Cardiac muscle cell (in vitro differentiated cells and primary cell): ENCODE data around the gene CHRNA3. TPM values are rescaled to one million over a fixed set of nuclear protein-coding genes. Genes with fewer than 3 reads are reported as not detected.
"Not testable (repeated sequence)": the region's sequence is repeated elsewhere in the genome, so short reads cannot be mapped to it uniquely, and the experiment has no call there.

ENCODE experiments used
- DNase-seq, 2 donors: peaks; one replicate each; pipeline versions ENCODE4 v3.0.0 to v3.0.0-alpha.2; 2010 to 2017; ENCODE audit warnings: low read depth in 1 of 2, low spot score in 1 of 2
- H3K27ac ChIP-seq: fragments of 200-600 bp; sonication (generic); 2 replicates; pipeline ENCODE4 v1.5.1; 2016
- H3K27me3 ChIP-seq: fragments of 200-600 bp; sonication (generic); 2 replicates; pipeline ENCODE4 v1.6.0; 2016; ENCODE audit warnings: control low read depth
- H3K36me3 ChIP-seq: fragments of 200-600 bp; sonication (generic); 2 replicates; pipeline ENCODE4 v1.5.1; 2016; ENCODE audit warnings: control low read depth
- H3K4me1 ChIP-seq: fragments of 200-600 bp; sonication (generic); 2 replicates; pipeline ENCODE4 v1.8.1; 2017; ENCODE audit warnings: low read depth, mild to moderate bottlenecking, mixed run types
- H3K4me3 ChIP-seq: fragments of 200-600 bp; sonication (generic); 2 replicates; pipeline ENCODE4 v1.5.1; 2016; ENCODE audit warnings: mild to moderate bottlenecking
- H3K9me3 ChIP-seq: fragments of 200-600 bp; sonication (generic); 2 replicates; pipeline ENCODE4 v1.5.1; 2017; ENCODE audit warnings: low read depth, mild to moderate bottlenecking, control low read depth
- polyA plus RNA-seq: library from polyadenylated mRNA; unstranded; fragments of >200 nt; fragmentation: Nextera tagmentation; extraction: Ambion mirVana; gene quantifications from 2 replicates; pipeline ENCODE4 v1.2.1, GENCODE V29; 2016
- total RNA-seq: library from RNA; depleted of rRNA; stranded (reverse); fragments of >200 nt; gene quantifications from 2 replicates; pipeline ENCODE4 v1.2.3, GENCODE V29; 2016
- TF ChIP-seq, protein P1 (sequence below): IDR thresholded peaks from 2 replicates; pipeline ENCODE4 v1.5.1; 2012; ENCODE audit warnings: low read depth, mild to moderate bottlenecking, low read length

Gene CHRNA3
- total and polyA plus RNA-seq, 2 experiments from 2014 or later, result 1.7 to 2.9 TPM

DNA sequence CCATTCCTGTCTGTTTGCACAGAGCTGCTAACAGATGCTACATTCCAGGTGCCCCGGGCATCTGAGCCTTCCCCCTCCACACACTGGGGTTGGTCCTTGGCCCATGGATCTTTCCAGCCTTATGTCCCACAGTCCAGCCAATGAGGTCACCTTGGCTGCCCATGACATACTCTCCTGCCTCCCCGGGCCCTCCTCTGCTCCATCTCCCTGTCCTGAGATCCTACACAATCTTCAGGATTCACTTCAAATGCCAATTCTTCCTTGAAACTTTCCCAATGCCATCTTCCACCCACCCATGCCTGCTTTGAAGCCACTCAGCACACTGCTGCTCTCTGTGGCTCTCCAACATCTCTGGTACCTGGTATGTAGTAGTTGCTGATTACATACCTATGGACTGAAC lies 4.3 kb downstream of the CHRNA3 start:
- Histone ChIP-seq H3K4me3 (no peak overlapping the region), H3K27me3 (peaks cover 18% of the 10 kb centered on the region), H3K9me3 (no peaks in the 10 kb centered on the region), H3K27ac (no peak overlapping the region), H3K4me1 (no peaks in the 10 kb centered on the region), H3K36me3 (no peaks in the 10 kb centered on the region)
- no peak for DNase-seq
- TF ChIP-seq, protein P1, sequence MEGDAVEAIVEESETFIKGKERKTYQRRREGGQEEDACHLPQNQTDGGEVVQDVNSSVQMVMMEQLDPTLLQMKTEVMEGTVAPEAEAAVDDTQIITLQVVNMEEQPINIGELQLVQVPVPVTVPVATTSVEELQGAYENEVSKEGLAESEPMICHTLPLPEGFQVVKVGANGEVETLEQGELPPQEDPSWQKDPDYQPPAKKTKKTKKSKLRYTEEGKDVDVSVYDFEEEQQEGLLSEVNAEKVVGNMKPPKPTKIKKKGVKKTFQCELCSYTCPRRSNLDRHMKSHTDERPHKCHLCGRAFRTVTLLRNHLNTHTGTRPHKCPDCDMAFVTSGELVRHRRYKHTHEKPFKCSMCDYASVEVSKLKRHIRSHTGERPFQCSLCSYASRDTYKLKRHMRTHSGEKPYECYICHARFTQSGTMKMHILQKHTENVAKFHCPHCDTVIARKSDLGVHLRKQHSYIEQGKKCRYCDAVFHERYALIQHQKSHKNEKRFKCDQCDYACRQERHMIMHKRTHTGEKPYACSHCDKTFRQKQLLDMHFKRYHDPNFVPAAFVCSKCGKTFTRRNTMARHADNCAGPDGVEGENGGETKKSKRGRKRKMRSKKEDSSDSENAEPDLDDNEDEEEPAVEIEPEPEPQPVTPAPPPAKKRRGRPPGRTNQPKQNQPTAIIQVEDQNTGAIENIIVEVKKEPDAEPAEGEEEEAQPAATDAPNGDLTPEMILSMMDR, result no peak

DNA sequence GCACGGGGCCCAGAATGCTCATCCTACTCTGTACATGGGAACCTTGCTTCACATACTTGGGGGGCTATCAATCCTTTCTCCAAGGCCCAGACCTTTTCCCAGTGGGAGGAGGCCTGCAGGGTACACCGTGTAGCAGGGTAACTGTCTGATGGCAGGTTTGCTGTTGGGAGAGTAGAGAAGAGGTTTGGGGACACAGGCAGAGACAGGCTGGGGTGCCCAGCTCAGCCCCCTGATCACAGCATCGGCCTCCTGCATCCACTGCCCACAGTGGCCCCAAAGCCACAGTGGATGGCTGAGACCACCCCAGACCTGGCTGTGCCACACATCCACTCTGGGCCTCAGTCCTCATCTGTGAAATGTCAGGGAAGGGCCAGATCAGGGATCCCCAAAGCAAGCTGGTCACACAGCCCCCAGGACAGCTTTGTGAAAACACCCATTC lies 5.6 kb downstream of the CHRNA3 start:
- TF ChIP-seq, protein P1, result no peak

DNA sequence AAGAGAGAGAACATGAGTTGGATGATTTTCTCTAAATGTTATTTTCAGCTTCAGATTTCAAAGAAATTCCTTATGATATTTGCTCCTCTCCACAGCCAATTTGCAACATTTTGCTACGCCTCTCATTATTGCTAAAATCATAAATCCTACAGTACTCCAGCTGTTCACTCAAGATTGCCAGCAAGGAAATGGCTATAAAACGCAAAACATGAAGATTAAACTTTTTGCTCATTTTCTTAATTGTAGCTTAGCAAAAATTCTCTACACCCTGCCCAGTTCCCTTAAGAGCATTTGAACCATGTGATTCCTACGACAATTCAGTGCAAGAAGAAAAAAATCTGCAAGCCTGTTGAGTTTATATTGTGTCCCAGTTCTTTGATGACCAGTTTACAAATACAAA lies 6.8 kb downstream of the CHRNA3 start:
- TF ChIP-seq, protein P1, result no peak
- no peaks in the 10 kb centered on the region for H3K4me1 ChIP-seq
- H3K36me3 ChIP-seq, result no peaks in the 10 kb centered on the region
- DNase-seq, result no peak
- H3K4me3 ChIP-seq, result no peak overlapping the region
- no peaks in the 10 kb centered on the region for H3K27me3 ChIP-seq
- no peak overlapping the region for H3K27ac ChIP-seq
- H3K9me3 ChIP-seq, result no peaks in the 10 kb centered on the region

More for the DNA sequence above, 5.6 kb downstream of the CHRNA3 start:
- Histone ChIP-seq H3K4me3 (no peak overlapping the region), H3K27me3 (peaks cover 5% of the 10 kb centered on the region), H3K27ac (no peak overlapping the region), H3K4me1 (no peaks in the 10 kb centered on the region), H3K9me3 (no peaks in the 10 kb centered on the region), H3K36me3 (no peaks in the 10 kb centered on the region)
- no peak for DNase-seq

DNA sequence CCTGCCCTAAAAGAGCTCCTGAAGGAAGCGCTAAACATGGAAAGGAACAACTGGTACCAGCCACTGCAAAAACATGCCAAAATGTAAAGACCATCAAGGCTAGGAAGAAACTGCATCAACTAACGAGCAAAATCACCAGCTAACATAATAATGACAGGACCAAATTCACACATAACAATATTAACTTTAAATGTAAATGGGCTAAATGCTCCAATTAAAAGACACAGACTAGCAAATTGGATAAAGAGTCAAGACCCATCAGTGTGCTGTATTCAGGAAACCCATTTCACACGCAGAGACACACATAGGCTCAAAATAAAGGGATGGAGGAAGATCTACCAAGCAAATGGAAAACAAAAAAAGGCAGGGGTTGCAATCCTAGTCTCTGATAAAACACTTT lies 11.2 kb downstream of the CHRNA3 start:
- not testable (repeated sequence) for H3K9me3 ChIP-seq, H3K27me3 ChIP-seq, H3K27ac ChIP-seq, H3K4me3 ChIP-seq, H3K36me3 ChIP-seq, DNase-seq, H3K4me1 ChIP-seq

DNA sequence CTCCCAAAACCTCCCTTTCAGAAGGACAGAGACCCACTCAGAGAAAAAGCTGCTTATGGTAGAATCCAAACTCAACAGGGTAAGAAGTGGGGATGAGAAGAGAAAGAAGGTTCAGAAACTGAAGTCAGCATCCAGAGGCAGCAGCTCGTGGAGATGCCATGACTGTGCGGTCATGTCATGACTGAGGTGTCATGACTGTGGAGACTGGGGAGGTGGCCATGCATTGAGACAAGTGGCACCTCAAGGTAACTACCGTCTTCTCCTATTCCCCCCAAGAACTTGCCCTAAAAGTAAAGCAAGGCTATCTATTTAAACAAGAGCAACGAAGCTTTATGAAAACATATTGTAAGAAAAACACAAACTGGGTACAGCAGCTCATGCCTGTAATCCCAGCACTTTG lies 15.1 kb downstream of the CHRNA3 start:
- Histone ChIP-seq H3K36me3 (no peaks in the 10 kb centered on the region), H3K27me3 (no peaks in the 10 kb centered on the region), H3K4me1 (no peaks in the 10 kb centered on the region), H3K27ac (no peak overlapping the region), H3K9me3 (no peaks in the 10 kb centered on the region), H3K4me3 (no peak overlapping the region)
- TF ChIP-seq, protein P1, result no peak
- no peak for DNase-seq

DNA sequence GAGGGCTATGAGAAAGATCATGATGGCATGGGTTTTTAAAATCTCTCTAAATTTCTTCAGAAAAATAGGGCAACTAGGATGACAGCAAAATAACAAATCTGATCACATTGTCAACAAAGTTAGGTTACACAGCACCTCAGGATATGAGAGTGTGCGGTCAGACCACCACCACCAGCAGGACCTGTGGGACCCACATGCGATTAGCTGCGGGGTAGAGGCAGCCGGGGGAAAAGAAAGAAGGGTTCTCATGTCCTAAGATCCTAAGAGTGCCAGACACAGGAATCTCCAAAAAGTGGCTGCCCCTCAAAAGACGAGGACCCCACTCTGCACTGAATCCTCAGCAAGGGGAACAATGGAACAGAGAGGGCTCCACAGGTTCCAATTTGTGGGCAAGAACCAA lies 15.6 kb downstream of the CHRNA3 start:
- no peaks in the 10 kb centered on the region for H3K36me3 ChIP-seq
- TF ChIP-seq, protein P1, result no peak
- no peaks in the 10 kb centered on the region for H3K4me1 ChIP-seq
- no peaks in the 10 kb centered on the region for H3K27me3 ChIP-seq
- no peak for DNase-seq
- no peak overlapping the region for H3K27ac ChIP-seq
- H3K9me3 ChIP-seq, result no peaks in the 10 kb centered on the region
- H3K4me3 ChIP-seq, result no peak overlapping the region
